ENCODE measurements around the gene NFATC2IP.

DNA sequence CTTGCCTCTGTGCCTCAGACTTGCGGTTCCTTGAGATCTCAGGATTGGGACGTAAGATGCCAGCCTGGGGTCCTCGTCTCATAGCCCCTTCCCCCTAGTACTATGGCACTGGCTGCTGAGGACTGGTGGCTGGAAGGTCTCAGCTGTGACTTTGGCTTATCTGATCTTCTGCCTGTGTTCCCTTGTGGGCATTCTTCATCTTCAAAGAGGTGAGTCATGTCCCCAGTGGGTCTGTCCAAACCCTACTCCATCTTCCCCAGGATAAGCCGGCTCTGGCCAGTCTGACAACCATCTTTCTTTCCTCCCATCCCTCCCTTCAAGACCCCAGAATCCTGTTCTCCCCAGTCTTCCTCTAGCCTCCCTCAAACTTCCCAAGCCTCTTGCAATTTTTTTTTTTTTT lies 15.4 kb upstream of the NFATC2IP start:
- TF ChIP-seq, protein P1, sequence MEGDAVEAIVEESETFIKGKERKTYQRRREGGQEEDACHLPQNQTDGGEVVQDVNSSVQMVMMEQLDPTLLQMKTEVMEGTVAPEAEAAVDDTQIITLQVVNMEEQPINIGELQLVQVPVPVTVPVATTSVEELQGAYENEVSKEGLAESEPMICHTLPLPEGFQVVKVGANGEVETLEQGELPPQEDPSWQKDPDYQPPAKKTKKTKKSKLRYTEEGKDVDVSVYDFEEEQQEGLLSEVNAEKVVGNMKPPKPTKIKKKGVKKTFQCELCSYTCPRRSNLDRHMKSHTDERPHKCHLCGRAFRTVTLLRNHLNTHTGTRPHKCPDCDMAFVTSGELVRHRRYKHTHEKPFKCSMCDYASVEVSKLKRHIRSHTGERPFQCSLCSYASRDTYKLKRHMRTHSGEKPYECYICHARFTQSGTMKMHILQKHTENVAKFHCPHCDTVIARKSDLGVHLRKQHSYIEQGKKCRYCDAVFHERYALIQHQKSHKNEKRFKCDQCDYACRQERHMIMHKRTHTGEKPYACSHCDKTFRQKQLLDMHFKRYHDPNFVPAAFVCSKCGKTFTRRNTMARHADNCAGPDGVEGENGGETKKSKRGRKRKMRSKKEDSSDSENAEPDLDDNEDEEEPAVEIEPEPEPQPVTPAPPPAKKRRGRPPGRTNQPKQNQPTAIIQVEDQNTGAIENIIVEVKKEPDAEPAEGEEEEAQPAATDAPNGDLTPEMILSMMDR (IDR thresholded peaks at IDR 0.05; ENCODE audit: insufficient read depth, low read depth, low read length): no peak
- no peak for TF ChIP-seq EZH2 (IDR thresholded peaks at IDR 0.05; ENCODE audit: insufficient read depth, low read length)

All from astrocyte (in vitro differentiated cells and primary cell).